Endometrial microvascular endothelial cells (primary cell): ENCODE data around the gene APELA. TPM values are rescaled to one million over a fixed set of nuclear protein-coding genes. Genes with fewer than 3 reads are reported as not detected.

Experiments used
- in situ Hi-C: cut with HindIII; loops from 2 replicates; pipeline ENCODE4 v1.10.0; 2017; ENCODE audit warnings: low sequenced_read_pairs, low pct_unique_long_range_greater_than_20kb; ENCODE audit errors: inconsistent ontology term
- total RNA-seq: library from RNA; depleted of rRNA; stranded (reverse); fragments of >200 nt; gene quantifications from one replicate; pipeline ENCODE4 v1.2.3, GENCODE V29; 2015; ENCODE audit errors: inconsistent ontology term

Gene APELA, protein sequence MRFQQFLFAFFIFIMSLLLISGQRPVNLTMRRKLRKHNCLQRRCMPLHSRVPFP
- total RNA-seq, result not detected

DNA sequence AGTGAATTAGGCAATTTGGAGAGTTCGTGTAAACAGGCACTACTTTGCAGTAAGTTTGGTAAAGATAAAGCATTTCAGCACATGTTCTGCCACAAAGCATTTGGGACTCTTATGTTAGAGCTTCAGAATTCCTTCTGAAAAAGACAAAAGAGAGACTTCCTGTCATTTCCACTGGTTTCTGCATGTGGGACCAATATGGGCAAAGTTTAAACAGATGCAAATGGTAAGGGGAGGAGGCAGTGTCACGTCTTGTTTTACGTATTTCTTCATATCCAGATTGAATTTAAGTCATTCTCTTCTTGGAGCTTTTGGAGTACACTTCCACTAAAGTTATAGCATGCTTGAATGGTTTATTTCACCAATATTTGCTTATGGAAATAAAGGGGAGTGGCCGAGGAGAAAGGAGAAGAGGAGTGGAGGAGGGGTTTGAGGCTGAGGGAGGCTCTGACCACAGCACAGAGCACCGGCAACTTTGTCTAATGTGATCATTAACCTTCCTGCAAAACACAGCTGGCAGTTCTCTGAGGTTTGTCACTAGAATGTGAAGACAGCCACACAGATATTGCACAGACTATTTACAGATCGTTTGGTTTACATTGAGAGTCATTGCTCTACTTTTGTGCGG lies at the start of gene APELA:
TSS of gene APELA (plus strand) at position 479 of the 625 bp plus-strand sequence. CDS start 154 bp downstream, outside the sequence.
- in situ Hi-C loops, result no loop called here

DNA sequence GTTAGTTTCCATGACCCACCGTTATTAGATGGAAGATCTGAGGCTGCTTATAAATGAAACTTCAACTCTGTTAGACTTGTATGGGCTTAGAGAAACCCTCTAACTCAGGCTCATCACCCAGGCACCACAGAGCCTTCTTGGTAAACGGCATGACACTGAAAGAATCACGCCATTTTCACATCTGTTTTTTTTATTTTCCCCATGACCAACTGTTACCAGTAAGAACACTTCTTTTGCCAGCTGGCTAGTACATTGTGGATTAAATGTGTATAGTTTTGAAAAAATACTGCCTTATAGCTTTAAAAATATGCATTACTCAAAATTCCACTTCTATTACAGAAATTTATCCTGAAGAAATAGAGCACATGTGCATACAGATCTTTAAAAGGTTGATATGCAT lies 48.0 kb upstream of the APELA start:
- in situ Hi-C loops, result no loop called here

DNA sequence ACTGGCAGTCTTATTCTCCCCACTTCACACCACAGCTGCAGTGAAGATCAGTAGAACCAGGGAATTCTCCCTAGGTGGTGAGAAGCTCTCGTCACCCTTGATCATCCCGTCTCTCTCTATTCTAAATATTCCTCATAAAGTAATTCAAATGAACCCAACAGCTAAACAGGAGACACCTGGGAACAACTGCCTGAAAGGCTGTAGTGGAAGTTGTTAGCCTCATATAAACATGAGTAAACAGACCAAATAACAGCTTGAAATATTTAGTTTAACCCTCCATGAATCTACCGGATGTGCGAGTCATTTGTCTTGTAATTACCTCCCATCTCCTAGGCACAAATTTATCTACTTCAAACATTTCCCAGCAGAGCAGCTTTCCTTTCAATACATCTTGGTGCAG lies 30.4 kb upstream of the APELA start:
- in situ Hi-C loops, result no loop called here

DNA sequence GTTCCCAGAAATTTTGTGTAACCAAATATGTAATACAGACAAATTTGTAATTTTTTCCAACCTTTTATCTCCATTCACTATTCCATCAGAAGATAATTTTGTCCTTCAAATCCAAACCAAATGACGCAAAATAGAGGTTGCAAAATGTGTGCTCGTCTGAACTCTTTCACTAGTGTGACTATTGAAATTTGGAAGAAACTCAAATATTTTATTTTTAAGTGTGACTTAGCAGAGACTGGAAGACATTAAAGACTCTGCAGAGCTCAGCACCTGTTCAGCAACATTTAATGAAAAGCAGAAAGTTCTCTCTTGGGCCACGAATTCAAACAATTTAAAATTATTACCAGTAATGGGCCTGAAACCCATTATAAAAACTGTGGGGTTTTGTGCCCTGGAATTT lies 30.0 kb upstream of the APELA start:
- in situ Hi-C loops, result no loop called here

DNA sequence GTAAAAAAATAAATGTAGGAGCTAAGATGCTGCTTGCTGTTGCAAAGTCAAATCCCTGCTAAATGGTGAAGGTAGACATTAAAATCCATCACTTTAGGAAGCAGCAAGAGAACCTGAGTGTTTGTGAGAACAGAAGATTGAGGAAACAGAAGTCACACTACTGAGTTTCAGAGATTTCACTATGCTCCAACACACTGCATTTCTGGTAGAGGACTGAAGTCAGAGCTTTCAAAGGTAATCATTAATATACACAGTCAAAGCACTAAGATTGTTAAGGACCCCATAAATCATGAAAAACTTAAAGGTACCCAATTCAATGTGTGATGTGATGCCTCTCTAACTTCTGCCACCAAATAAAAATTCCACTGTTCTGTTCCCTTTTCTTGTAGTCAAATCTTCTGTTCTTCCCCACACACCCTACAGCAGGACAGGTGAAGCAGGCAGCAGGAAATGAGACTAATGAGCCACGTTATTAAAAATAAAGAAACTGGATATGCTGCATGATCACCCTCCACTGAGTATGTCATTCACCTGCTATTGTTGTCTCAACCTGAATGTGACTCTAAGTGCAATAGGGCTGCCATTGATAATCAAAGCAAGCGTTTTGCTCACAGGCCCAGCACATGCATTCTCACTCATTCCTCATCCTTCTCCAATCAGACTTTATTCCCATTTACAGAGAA lies 28.9 kb upstream of the APELA start:
- in situ Hi-C loops, result no loop called here

DNA sequence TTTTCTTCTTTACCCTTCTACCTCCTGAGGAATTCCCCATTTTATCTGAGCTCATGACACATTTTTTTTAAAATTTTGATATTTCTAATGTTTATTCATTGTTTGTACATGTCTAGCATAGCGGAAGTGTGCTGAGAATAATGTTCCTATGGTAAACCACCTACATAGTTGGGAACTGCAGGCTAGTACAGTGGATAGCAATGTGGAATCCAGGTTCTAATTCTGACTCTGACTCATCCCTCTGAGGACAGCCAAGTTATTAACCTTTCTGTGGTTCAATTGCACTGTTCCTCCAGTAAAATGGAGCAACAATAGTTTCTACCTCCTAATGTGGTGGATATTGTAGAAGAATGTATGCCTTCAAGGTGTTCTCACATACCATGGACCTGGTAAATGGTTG lies 20.6 kb upstream of the APELA start:
- in situ Hi-C loops, result no loop called here

DNA sequence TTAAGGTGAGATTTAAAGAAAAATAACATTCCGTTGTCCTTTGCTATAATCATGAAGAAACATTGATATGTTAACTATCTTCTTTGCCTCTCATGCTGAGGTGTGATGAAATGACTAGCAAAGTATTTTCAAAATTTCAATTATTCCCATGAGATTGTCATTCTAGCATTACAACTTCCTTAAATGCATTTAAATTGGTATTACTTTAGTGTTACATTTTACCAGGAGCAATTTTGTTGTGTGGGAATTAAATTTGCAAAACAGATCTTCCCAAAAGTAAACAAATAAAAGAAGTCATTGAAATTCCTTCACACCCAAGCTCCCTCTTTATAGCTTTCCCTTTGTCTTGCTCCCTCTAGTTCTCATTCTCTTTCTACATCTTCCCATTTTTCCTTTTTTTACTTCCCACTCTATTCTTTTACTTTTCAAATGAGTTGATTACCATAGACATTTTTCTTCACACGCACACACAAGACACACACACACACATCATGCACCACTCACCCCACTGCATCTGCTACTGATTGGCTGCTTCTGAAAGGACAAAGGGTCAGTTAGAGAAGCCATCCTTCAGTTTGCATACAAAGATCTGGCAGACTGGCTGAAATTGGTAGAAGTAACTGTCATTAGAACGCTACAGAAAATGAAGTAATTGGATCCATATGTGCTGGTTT lies 10.0 kb upstream of the APELA start:
- in situ Hi-C loops, result no loop called here

DNA sequence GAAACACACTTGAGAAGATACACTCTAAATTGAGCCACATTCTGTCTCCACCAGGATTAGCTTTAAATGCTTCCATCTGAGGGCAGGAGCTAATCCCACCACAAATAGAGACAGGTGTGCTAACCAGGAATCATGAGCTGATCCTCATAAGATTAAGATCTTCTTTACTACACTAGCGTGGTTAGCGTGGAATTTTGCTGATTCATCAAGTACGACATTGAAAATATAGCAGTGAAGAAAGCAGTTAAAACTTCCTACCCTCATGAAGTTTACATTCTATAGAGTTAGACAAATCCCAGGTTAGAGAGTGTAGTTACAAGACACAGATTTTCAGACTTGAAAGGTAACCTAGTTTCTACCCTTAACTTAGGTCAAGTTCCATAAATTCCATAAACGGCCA lies 5.3 kb upstream of the APELA start:
- in situ Hi-C loops, result no loop called here

DNA sequence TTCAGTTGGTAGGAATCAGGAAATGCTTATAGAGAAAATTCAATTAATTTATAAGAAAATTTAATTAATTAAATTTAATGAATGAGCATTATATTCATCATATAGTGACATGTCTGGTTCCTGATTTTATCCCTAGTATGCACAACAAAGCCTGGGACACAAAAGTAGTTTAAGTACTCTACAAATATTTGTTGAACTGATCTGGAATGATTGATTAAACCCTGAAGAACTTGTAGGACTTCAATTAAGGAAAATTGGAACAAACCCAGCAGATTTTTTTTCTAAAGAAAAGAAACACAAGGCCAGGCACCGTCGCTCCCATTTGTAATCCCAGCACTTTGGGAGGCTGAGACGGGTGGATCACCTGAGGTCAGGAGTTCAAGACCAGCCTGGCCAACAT lies 4.5 kb upstream of the APELA start:
- in situ Hi-C loops, result no loop called here

DNA sequence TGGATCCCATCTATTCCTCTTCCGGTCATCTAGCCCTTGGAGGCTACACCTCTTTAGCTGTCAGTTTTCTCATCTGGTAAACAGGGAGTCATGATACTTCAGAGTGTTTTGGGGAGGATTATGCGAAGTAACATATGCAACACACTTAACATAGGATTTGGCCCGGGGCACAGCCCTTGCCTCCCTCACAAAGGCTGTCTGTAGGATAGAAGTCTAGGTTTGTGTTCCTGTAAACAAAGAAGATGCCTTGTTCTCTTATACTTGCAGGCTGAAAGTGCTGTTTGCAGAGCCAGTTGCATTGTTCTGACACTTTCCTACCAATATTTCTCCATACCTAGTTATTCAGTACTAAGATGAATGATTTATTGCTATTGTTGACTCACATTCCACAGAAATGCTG lies 2.2 kb upstream of the APELA start:
- in situ Hi-C loops, result no loop called here

DNA sequence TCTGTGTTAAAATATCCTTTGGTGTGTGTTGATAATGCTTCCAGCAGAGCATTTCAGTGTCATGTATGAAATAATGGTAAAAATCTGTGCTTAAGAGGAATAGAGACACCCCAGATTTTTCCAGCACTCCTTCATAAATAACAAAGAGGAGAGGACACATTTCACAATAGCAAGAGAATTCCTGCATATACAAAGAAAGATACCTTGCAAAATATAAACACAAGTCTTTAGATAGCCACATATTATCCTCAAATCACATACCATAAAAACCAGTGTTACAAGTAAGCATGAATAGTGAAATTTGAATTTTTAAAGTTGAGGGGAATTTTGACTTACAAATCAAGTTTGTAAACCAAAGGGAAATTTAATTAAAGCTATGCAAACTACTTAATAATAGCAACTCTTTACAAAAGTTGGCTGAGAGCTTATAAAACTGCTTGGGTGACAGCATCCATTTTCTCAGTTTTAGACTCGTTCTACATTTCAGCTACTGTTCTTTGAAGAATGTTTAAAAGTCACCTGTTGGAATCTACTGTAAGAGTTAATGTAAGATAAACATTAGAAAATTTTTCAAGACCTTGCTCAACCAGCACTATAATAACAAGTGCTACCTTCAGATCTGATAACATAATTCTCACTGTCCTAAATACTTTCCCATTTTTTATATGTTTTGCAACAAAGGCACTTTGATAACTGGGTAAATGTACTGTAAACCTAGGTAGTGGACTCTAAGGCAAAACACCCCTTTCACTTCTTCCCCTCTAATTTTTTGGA lies 3.7 kb downstream of the APELA start:
- in situ Hi-C loops, result no loop called here

DNA sequence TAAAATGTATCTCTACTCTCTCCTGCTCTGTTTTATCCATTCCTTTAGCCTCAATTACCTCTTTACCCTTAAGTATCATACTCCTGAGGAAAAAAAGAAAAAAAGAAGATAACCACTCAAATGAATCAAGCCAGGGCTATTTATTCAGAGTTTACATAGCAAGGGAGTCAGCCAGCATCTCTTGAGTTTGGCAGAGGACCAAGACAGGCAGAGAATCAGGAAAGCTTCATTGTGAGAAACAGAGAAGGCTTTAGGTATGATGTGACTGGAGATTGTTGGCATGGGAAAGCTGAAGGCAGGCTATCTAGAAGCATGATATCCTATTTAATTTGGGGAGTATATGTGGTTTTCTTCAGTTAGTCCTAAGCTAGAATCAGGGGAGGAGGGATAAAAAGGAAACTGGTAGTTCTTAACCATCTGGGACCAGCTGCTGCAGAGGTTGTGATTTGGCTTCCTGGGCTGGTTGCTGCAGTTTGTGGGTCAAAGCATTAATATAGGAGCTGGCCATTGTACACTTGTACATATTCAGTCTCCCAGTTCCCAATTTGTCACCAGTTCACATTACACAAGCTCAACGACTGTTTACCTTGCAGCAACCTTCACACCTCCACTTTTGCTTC lies 11.2 kb downstream of the APELA start:
- in situ Hi-C loops, result no loop called here

DNA sequence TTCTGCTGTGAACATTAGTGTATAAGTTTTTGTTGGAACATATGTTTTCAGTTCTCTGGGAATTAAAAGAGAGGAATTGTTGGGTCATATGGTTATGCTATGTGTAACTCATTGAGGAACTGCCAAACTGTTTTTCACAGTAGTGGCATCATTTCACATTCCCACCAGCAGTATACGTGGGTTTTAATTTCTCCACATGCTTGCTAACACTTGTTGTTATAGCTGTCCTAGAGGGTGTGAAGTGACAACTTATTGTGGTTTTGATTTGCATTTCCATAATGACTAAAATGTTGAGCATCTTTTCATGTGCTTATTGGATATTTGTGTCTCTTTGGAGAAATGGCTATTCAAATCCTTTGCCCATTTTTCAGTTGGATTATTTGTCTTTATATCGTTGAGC lies 13.7 kb downstream of the APELA start:
- in situ Hi-C loops, result no loop called here

DNA sequence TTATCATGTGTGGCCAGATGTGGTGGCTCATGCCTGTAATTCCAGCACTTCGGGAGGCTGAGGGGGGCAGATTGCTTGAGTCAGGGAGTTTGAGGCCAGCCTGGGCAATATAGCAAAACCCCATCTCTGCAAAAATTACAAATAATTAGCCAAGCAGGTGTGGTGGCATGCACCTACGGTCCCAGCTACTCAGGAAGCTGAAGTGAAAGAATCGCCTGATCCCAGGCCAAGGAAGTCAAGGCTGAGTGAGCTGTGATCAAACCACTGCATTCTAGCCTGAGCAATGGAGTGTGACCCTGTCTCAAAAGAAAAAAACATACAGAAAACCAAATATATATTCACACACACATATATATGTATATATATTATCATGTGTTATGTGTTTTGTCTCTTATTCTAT lies 15.0 kb downstream of the APELA start:
- in situ Hi-C loops, result no loop called here

DNA sequence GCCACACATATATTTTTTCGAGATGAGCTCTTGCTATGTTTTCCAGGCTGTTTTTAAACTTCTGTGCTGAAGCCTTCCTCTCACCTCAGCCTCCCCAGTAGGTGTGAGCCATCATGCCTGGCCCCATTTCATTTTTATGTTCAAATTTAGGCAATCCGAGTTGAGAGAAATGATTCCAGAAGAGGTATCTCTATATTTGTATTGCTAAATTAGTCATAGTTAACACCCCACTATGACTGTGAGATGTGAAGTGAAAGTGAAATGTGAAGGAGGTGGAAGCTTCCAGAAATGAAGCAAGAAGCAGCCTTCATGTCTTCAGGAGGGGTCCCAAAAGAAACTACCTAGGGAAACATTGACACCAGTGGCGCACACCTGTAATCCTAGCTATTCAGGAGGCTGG lies 17.7 kb downstream of the APELA start:
- in situ Hi-C loops, result no loop called here

DNA sequence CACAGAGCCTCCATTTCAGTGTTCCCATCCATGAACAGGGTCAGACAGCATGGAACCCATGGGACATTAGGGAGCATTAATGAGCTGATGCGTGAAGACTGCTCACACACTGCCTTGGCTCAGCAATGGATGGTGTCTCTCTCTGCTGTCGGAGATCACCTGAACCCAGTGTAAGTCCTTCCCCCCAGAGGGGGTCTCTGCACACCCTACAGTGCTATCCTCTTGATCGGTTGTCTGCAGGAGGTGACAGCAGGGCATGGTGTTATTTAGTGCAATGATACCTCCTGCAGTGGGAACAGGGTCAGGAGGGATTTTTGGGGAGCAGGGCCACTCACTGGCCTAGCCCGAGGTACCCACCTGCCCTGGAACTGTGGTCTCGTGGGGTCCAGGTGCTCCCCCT lies 25.6 kb downstream of the APELA start:
- in situ Hi-C loops, result no loop called here

DNA sequence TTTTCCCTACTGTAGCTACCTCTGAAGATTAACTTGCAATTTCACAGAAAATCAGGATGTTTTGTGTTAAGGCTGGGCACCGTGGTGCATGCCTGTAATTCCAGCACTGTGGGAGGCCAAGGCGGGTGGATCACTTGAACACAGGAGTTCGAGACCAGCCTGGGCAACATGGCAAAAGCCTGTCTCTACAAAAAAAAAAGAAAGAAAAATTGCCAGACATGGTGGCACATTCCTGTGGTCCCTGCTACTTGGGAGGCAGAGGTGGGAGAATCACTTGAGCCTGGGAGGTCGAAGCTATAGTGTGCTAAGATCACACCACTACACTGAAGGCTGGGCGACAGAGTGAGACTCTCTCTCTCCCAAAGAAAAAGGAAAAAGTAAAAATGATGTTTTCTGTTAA lies 27.4 kb downstream of the APELA start:
- in situ Hi-C loops, result no loop called here

DNA sequence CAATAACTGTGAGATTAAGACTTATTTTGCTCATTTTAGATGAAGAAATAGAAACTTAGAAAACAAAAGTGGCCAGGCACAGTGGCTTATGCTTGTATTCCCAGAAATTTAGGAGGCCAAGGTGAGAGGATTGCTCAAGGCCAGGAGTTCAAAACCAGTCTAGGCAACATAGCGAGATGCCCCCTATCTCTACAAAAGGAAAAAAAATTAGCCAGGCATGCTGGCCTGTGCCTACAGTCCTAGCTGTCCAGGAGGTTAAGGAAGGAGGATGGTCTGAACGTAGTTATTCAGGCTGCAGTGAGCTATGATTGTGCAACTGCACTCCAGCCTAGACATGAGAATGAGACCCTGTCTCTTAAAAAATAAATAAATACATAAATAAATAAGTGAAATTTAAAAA lies 28.0 kb downstream of the APELA start:
- in situ Hi-C loops, result no loop called here

DNA sequence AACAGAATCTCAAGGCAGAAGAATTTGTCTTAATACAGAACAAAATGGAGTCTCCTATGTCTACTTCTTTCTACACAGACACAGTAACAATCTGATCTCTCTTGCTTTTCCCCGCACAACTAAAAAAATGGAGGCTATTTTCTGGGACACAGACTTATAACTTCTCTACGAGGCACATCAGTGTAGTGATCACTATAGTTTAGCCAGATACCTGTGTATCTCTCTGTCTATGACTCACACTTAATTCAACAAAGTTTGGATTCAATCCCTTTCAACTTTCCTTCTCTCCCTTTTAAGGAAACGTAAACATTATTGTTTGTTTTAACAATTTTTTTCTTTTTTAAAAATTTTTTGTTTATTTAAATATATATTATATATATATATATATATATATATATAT lies 29.4 kb downstream of the APELA start:
- in situ Hi-C loops, result no loop called here
